ENCODE data around the gene RASA3. TPM values are rescaled to one million over a fixed set of nuclear protein-coding genes. Genes with fewer than 3 reads are reported as not detected.

Gene RASA3
- total RNA-seq, 2 experiments from 2014 or later, result 3.6 to 17.9 TPM

DNA sequence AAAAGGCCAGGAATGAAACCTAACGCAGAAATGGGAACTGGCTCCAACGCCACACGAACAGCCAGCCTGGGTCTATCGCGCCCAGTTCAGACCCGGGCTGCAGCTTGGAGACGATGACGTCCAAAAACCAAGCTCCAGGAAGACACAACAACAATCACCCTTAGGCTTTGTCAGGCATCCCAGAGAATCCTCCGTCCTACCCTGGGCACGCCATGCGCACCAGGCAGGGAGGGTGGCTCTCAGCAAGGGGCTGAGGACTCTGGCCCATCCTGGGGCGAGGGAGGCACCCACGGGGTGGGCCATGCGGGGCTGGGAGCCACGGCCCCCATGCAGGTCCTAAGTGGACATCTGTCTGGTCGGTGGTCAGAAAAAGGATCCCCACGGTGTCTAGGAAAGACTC is 9.0 kb downstream of the RASA3 start:
- ChIA-PET CTCF (ENCODE audit: unreplicated experiment) (no interaction called here), POLR2A (no interaction called here)
- no peak overlapping the region for H3K4me3 ChIP-seq (ENCODE audit: low read depth, low read length, poor library complexity, severe bottlenecking)
- BruUV-seq (replicated peaks), result no TSS peak
- H4K20me1 ChIP-seq (ENCODE audit: insufficient read depth, low read length), result no peaks in the 10 kb centered on the region
- peaks cover 4% of the 10 kb centered on the region for H3K4me1 ChIP-seq (ENCODE audit: insufficient read depth, low read length, poor library complexity, severe bottlenecking)
- H3K4me2 ChIP-seq (ENCODE audit: low read length), result no peak overlapping the region
- H3K9me3 ChIP-seq (ENCODE audit: low read length), result no peaks in the 10 kb centered on the region
- intact Hi-C loops (cut with micrococcal nuclease; ENCODE audit: unreplicated experiment), result no loop called here
- H3K36me3 ChIP-seq (ENCODE audit: insufficient read depth, low read length), result no peaks in the 10 kb centered on the region
- no peak for DNase-seq (ENCODE audit: low spot score)
- TF ChIP-seq, protein P1, sequence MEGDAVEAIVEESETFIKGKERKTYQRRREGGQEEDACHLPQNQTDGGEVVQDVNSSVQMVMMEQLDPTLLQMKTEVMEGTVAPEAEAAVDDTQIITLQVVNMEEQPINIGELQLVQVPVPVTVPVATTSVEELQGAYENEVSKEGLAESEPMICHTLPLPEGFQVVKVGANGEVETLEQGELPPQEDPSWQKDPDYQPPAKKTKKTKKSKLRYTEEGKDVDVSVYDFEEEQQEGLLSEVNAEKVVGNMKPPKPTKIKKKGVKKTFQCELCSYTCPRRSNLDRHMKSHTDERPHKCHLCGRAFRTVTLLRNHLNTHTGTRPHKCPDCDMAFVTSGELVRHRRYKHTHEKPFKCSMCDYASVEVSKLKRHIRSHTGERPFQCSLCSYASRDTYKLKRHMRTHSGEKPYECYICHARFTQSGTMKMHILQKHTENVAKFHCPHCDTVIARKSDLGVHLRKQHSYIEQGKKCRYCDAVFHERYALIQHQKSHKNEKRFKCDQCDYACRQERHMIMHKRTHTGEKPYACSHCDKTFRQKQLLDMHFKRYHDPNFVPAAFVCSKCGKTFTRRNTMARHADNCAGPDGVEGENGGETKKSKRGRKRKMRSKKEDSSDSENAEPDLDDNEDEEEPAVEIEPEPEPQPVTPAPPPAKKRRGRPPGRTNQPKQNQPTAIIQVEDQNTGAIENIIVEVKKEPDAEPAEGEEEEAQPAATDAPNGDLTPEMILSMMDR (conservative IDR thresholded peaks at IDR 0.05; ENCODE audit: low read length), result no peak
- no peak for TF ChIP-seq EZH2phosphoT487 (IDR thresholded peaks at IDR 0.05; ENCODE audit: borderline replicate concordance, low read depth, low read length)
- no peaks in the 10 kb centered on the region for H3K9me2 ChIP-seq (ENCODE audit: insufficient read depth, low read length)
- no peak overlapping the region for H3K27ac ChIP-seq (ENCODE audit: low read depth, low read length, poor library complexity, severe bottlenecking)
- no peaks in the 10 kb centered on the region for H3K79me2 ChIP-seq (ENCODE audit: insufficient read depth, low read depth, low read length)
- no peak overlapping the region for H2AFZ ChIP-seq (ENCODE audit: low read length)

DNA sequence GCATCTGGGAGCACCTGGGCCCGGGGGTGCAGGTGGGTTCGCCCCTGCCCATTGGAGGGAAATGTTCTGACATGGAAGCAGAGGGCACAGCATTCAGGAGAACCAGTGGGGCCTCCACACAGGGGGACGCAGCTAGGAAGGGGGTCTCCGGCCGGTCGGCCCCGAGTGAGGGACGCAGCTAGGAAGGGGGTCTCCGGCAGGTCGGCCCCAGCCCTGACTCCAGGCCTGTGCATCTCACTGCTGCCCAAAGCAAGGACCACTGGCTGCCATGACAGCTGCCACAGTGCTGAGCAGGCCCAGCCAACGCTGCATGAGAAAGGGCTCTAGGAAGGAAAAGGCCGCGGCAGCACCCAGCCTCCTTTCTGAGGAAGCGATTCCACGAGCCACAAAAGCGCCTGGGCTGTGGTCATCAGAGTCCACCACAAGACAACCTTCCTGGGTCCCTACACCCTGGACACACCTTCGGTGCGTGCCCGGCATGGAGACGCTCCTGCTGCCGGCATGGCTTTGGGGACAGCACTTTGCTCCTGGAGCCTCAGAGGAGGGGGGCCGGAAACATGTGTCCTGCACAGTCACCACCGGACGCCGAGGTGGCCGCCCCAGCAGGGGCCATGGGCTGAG is 9.7 kb downstream of the RASA3 start:
- intact Hi-C loops (cut with micrococcal nuclease; ENCODE audit: unreplicated experiment), result no loop called here
- Histone ChIP-seq H3K36me3 (ENCODE audit: insufficient read depth, low read length) (no peaks in the 10 kb centered on the region), H3K4me1 (ENCODE audit: insufficient read depth, low read length, poor library complexity, severe bottlenecking) (no peaks in the 10 kb centered on the region), H3K4me3 (ENCODE audit: low read depth, low read length, poor library complexity, severe bottlenecking) (no peak overlapping the region), H3K4me2 (ENCODE audit: low read length) (no peak overlapping the region), H4K20me1 (ENCODE audit: insufficient read depth, low read length) (no peaks in the 10 kb centered on the region), H3K79me2 (ENCODE audit: insufficient read depth, low read depth, low read length) (no peaks in the 10 kb centered on the region), H3K9me3 (ENCODE audit: low read length) (no peaks in the 10 kb centered on the region), H3K27ac (ENCODE audit: low read depth, low read length, poor library complexity, severe bottlenecking) (no peak overlapping the region), H3K9me2 (ENCODE audit: insufficient read depth, low read length) (no peaks in the 10 kb centered on the region), H2AFZ (ENCODE audit: low read length) (no peak overlapping the region)
- DNase-seq (ENCODE audit: low spot score), result no peak
- ChIA-PET POLR2A (no interaction called here), CTCF (ENCODE audit: unreplicated experiment) (no interaction called here)
- BruUV-seq (replicated peaks), result no TSS peak
- TF ChIP-seq EZH2phosphoT487 (IDR thresholded peaks at IDR 0.05; ENCODE audit: borderline replicate concordance, low read depth, low read length), result no peak
- TF ChIP-seq, protein P1 (conservative IDR thresholded peaks at IDR 0.05; ENCODE audit: low read length), result no peak

DNA sequence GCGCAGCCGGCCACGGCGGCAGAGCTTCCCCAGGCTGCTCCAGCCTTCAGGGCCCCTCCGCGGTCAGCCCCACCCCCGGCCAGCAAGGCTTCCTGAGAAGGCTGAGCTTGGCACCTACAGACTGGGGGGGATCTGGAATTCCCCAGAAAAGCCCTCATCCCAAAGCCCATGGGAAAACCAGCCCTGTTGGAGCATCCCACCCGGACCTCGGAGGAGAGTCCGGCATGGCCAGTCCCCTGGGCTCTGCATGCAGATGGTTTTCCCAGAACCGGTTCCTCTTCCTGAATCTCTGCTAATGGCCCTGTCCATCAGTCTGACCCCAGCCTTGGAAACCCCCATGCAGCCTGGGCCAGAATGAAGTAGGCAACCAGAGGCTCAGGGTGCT is 10.3 kb downstream of the RASA3 start:
- Histone ChIP-seq H3K9me2 (ENCODE audit: insufficient read depth, low read length) (no peaks in the 10 kb centered on the region), H3K36me3 (ENCODE audit: insufficient read depth, low read length) (no peaks in the 10 kb centered on the region), H3K9me3 (ENCODE audit: low read length) (no peaks in the 10 kb centered on the region), H3K4me2 (ENCODE audit: low read length) (no peak overlapping the region), H3K4me1 (ENCODE audit: insufficient read depth, low read length, poor library complexity, severe bottlenecking) (no peaks in the 10 kb centered on the region), H4K20me1 (ENCODE audit: insufficient read depth, low read length) (no peaks in the 10 kb centered on the region), H2AFZ (ENCODE audit: low read length) (no peak overlapping the region), H3K4me3 (ENCODE audit: low read depth, low read length, poor library complexity, severe bottlenecking) (no peak overlapping the region), H3K27ac (ENCODE audit: low read depth, low read length, poor library complexity, severe bottlenecking) (no peak overlapping the region), H3K79me2 (ENCODE audit: insufficient read depth, low read depth, low read length) (no peaks in the 10 kb centered on the region)
- TF ChIP-seq, protein P1 (conservative IDR thresholded peaks at IDR 0.05; ENCODE audit: low read length), result no peak
- TF ChIP-seq EZH2phosphoT487 (IDR thresholded peaks at IDR 0.05; ENCODE audit: borderline replicate concordance, low read depth, low read length), result no peak
- POLR2A ChIA-PET, result no interaction called here
- BruUV-seq (replicated peaks), result no TSS peak
- DNase-seq (ENCODE audit: low spot score), result no peak
- intact Hi-C loops (cut with micrococcal nuclease; ENCODE audit: unreplicated experiment), result no loop called here
- CTCF ChIA-PET (ENCODE audit: unreplicated experiment), result no interaction called here
